Measurements from ENCODE around the gene TARS3. TPM values are rescaled to one million over a fixed set of nuclear protein-coding genes. Genes with fewer than 3 reads are reported as not detected.

TARS3 gene

DNA sequence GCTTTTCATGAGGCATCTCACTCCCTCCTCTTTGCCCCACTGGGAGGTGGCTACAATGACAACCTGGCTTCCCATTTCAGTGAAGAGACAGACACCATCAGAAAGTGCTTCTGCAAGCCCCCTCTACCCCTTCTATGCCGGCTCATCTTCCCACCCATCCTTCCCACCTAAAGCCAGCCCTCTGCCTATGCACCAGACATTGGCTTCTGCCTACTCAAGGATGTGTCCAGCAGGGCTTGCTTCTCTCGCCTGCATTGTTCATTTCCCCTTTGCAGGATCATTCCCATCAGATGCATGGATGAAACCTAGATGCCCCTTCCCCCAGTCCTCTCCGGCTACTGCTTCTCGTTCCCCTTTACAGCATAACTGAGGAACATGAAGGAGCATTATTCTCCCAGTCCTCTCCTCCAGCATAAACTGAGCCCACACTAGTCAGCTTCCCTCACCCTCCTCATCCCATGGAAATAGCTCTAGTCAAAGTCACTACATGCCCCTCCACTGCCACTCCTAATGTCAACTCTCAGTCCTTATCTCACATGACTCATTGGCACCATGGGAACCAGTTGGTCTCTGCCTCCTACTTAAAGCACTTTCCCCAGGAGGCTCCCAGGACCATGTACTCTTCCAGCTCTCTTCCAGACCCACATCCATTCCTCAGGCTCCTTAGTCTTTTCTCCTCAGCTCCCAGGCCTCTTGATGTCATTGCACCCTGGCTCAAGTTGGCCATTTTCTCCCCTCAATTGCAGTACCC, 120.0 kb downstream of the TARS3 start:
- Histone ChIP-seq H2AK5ac (ENCODE audit: low read length) (no peak overlapping the region), H3K27ac (ENCODE audit: low read depth, low read length) (no peak overlapping the region), H3K27me3 (ENCODE audit: insufficient read depth, low read length, poor library complexity) (no peaks in the 10 kb centered on the region), H3K4me2 (ENCODE audit: low read length) (no peak overlapping the region), H2BK15ac (replicated peaks; ENCODE audit: low read depth) (no peak overlapping the region), H4K8ac (ENCODE audit: low read depth, low read length) (no peak overlapping the region), H3K4me1 (ENCODE audit: control insufficient read depth, low read depth, low read length) (no peaks in the 10 kb centered on the region), H3K56ac (ENCODE audit: low read length) (no peak overlapping the region), H3K4me3 (ENCODE audit: low read length) (no peak overlapping the region), H3K36me3 (ENCODE audit: control insufficient read depth, insufficient read depth, low read length) (no peaks in the 10 kb centered on the region), H2BK120ac (ENCODE audit: low read depth, low read length) (no peak overlapping the region), H2BK5ac (ENCODE audit: low read length) (no peak overlapping the region), H3K4ac (ENCODE audit: low read depth, low read length) (no peak overlapping the region), H3K18ac (ENCODE audit: low read length) (no peak overlapping the region), H3K23ac (ENCODE audit: low read length) (no peak overlapping the region), H3K79me2 (ENCODE audit: control insufficient read depth, insufficient read depth, low read length) (no peaks in the 10 kb centered on the region), H3K79me1 (ENCODE audit: low read length) (no peaks in the 10 kb centered on the region), H4K5ac (ENCODE audit: low read length) (no peak overlapping the region), H3K9ac (ENCODE audit: low read length) (no peak overlapping the region)
- no CpG with 5 or more reads among the region's 4 CpGs for WGBS (ENCODE audit: extremely low coverage, insufficient coverage, low lambda C conversion rate)
- DNase-seq: no peak

Small RNA genes lying within 50 kb of the gene (small RNA-seq; reads per million reads assigned to genes)
- gene RN7SL209P (ENCODE audit: insufficient read depth) (not detected), gene RNU6-807P (ENCODE audit: insufficient read depth) (not detected)
